WERI-Rb-1 (cell line): ENCODE data around the gene ZNF692.
A peak's percentile ranks its signal among the peaks of the same experiment; 100 is the strongest.
"Not testable (repeated sequence)": the region's sequence is repeated elsewhere in the genome, so short reads cannot be mapped to it uniquely, and the experiment has no call there.

Source experiments
- DNase-seq: peaks from one replicate; pipeline ENCODE4 v3.0.0-alpha.2; 2020
- H3K27ac ChIP-seq: fragments of 250-450 bp; sonication (Bioruptor Pico); 2 replicates; pipeline ENCODE4 v1.5.1; 2020; ENCODE audit warnings: mild to moderate bottlenecking, moderate library complexity
- H3K27me3 ChIP-seq: fragments of 250-450 bp; sonication (Bioruptor Pico); 2 replicates; pipeline ENCODE4 v1.5.1; 2021; ENCODE audit warnings: mild to moderate bottlenecking, low read depth, moderate library complexity; ENCODE audit not compliant: insufficient read depth, severe bottlenecking
- H3K36me3 ChIP-seq: fragments of 250-450 bp; sonication (Bioruptor Pico); 2 replicates; pipeline ENCODE4 v1.5.1; 2020; ENCODE audit warnings: mild to moderate bottlenecking, moderate library complexity
- H3K4me3 ChIP-seq: 2 replicates; pipeline ENCODE4 v1.5.1; 2011; ENCODE audit warnings: low read depth, mild to moderate bottlenecking, control low read depth, low read length
- H3K9me3 ChIP-seq: fragments of 250-450 bp; sonication (Bioruptor Pico); 2 replicates; pipeline ENCODE4 v1.5.1; 2021; ENCODE audit warnings: mild to moderate bottlenecking, moderate library complexity; ENCODE audit not compliant: severe bottlenecking
- TF ChIP-seq, protein P1 (sequence below): IDR thresholded peaks from 2 replicates; pipeline ENCODE4 v1.5.1; 2011; ENCODE audit warnings: low read depth, mild to moderate bottlenecking, control low read depth, inconsistent platforms, low read length

The ZNF692 gene

DNA sequence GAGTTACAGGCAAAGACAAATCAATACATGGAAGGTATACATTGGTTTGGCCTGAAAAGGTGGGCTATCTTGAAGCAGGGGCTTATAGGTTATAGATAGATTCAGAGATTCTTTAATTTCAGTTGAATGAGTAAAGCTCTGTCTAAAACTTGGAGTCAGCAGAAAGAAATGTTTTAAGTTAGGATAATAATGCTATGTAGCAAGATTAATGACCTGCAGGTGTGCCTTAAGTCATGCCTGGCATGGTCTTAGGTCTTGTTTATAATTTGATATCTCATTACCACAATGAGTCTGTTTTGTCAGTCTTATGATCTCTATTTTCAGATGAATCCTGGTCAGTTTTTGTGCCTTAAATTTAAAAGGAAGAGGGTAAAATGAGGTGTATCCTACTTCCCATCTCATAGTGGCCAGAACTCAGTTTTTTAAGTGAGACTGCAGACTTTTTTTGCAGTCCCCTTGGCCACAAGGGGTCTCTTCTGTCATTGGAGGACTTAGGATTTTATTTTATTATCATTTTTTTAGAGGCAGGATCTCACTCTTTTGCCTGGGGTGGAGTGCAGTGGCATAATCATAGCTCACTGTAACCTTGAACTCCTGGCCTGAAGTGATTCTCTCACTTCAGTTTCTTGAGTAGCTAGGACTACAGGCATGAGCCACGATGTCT lies 25.9 kb upstream of the ZNF692 start:
- TF ChIP-seq, protein P1, sequence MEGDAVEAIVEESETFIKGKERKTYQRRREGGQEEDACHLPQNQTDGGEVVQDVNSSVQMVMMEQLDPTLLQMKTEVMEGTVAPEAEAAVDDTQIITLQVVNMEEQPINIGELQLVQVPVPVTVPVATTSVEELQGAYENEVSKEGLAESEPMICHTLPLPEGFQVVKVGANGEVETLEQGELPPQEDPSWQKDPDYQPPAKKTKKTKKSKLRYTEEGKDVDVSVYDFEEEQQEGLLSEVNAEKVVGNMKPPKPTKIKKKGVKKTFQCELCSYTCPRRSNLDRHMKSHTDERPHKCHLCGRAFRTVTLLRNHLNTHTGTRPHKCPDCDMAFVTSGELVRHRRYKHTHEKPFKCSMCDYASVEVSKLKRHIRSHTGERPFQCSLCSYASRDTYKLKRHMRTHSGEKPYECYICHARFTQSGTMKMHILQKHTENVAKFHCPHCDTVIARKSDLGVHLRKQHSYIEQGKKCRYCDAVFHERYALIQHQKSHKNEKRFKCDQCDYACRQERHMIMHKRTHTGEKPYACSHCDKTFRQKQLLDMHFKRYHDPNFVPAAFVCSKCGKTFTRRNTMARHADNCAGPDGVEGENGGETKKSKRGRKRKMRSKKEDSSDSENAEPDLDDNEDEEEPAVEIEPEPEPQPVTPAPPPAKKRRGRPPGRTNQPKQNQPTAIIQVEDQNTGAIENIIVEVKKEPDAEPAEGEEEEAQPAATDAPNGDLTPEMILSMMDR = no peak
- Histone ChIP-seq H3K4me3 (no peak overlapping the region), H3K9me3 (peaks cover 2% of the 10 kb centered on the region), H3K36me3 (no peaks in the 10 kb centered on the region), H3K27me3 (no peaks in the 10 kb centered on the region), H3K27ac (no peak overlapping the region)
- no peak for DNase-seq

DNA sequence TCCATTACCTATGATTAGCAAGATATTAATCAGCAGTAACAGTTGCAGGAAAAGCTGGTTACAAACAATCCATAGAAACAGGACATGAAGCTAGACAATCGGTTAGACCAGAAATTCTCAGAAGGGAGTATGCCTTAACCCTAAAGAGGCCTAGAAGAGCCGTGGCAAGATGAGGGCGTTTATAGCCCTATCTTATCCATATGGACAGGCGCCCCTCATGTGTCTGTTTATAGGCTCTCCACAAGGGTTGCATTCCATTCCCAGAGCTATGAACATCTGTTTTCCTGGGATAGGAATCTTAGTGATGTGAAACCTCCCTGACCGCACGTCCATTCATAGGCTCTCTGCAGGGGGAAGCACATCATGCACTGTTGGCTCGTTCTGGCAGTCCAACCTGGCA lies 23.5 kb upstream of the ZNF692 start:
- not testable (repeated sequence) for H3K9me3 ChIP-seq, H3K4me3 ChIP-seq, H3K27me3 ChIP-seq, H3K27ac ChIP-seq, H3K36me3 ChIP-seq, DNase-seq

DNA sequence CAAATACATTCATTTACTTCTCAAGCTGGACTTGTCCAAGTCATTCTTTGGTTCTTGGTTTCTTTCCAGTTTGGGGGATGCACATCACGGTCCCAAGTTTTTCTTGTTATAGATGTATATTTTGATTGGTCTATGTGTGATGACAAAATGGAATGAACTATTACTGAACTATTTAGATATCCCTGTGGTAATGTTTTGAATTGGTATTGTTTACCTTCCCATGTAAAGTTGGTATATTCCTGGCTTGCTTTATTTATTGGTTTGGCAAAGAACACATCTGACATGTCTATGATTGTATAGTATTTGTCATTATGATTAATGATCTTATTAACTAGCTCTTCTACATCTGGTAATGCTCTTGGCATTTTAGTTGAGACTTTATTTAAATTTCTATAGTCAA lies 22.4 kb upstream of the ZNF692 start:
- Histone ChIP-seq H3K36me3 (no peaks in the 10 kb centered on the region), H3K4me3 (no peak overlapping the region), H3K27ac (no peak overlapping the region), H3K27me3 (no peaks in the 10 kb centered on the region), H3K9me3 (peaks cover 2% of the 10 kb centered on the region)
- no peak for DNase-seq
- TF ChIP-seq, protein P1 = no peak

DNA sequence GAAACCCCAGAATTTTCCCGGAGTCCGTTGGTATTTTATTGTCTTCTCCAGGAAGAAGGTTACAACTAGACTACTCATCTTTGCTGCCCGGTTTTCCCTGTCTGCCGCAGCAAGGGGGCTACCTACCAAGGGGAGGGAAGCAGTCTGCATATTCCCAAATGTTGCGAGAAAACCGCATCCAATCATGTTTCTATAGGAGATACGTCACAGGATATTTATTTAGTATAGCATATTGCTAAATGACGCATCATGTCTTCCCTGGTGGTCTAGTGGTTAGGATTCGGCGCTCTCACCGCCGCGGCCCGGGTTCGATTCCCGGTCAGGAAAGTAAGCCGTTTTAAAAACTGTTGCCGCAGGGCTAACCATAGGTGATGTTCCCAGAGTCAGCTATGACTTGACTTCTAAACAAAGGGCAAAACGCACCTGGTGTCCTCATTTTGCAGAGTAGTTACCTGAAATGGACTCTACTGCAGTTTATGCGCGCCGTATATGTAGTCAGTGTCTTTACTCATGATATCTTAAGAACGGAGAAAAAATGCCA lies 15.2 kb upstream of the ZNF692 start:
- no peaks in the 10 kb centered on the region for H3K36me3 ChIP-seq
- DNase-seq = peak; percentile 86
- H3K9me3 ChIP-seq = no peaks in the 10 kb centered on the region
- no peaks in the 10 kb centered on the region for H3K27me3 ChIP-seq
- H3K27ac ChIP-seq = peak overlapping the region; percentile 87
- TF ChIP-seq, protein P1 = no peak
- peak overlapping the region; percentile 78 for H3K4me3 ChIP-seq

DNA sequence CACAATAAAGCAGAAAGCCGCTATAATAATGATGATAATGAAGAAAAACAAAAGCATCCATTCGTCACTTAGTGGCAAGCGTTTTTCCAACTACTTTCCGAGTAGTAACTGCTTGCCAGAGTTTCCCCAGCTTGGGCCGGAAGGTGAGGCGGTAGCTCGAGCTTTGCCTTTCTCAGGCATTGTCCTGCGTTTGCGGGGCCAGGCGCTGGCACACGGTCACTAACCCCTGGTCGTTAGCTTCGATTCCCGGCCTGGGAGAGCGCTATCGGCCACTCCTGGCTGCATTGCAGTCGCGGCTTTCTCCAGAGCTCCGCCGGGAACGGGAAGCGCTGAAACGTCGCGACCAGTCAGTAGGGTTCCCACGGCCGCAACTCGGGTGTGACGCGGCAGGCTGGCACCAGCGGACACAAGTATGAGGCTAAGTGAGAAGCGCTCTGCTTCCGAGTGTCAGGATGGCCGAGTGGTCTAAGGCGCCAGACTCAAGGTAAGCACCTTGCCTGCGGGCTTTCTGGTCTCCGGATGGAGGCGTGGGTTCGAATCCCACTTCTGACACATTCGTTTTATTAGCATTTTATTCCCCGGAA lies 14.6 kb upstream of the ZNF692 start:
- peak; percentile 98 for DNase-seq
- Histone ChIP-seq H3K27ac (peak overlapping the region; percentile 87), H3K27me3 (no peaks in the 10 kb centered on the region)

More for the DNA sequence above, 14.6 kb upstream of the ZNF692 start:
- Histone ChIP-seq H3K36me3 (no peaks in the 10 kb centered on the region), H3K4me3 (peak overlapping the region; percentile 78), H3K9me3 (no peaks in the 10 kb centered on the region)
- TF ChIP-seq, protein P1 = 0 out of 2 replicates have a peak, but pooled peaks have one; percentile 4
